NCI-H345 (cell line): Measurements from ENCODE around the gene FCRL6.
A peak's percentile ranks its signal among the peaks of the same experiment; 100 is the strongest.

Source experiments
- DNase-seq: peaks from one replicate; lab custom pipeline; 2025; lab: John Stamatoyannopoulos, UW

Gene FCRL6

GRCh38 chr1:159835862-159836525, 33.8 kb downstream of the FCRL6 start:
- no peak for DNase-seq

- DNase-seq, result no peak
Measured at GRCh38 chr1:159838715-159839114, 36.6 kb downstream of the FCRL6 start.

GRCh38 chr1:159839116-159839849, 37.1 kb downstream of the FCRL6 start:
- DNase-seq, result no peak

GRCh38 chr1:159841749-159842148, 39.6 kb downstream of the FCRL6 start:
- no peak for DNase-seq

GRCh38 chr1:159843459-159843858, 41.3 kb downstream of the FCRL6 start:
- no peak for DNase-seq

GRCh38 chr1:159845751-159846629, 43.8 kb downstream of the FCRL6 start:
- no peak for DNase-seq

- DNase-seq, result no peak
Measured at GRCh38 chr1:159847231-159847630, 45.1 kb downstream of the FCRL6 start.

- no peak for DNase-seq
Measured at GRCh38 chr1:159848326-159848725, 46.2 kb downstream of the FCRL6 start.

GRCh38 chr1:159849626-159850366, 47.6 kb downstream of the FCRL6 start:
- no peak for DNase-seq

GRCh38 chr1:159851407-159851806, 49.2 kb downstream of the FCRL6 start:
- no peak for DNase-seq

- DNase-seq, result no peak
Measured at GRCh38 chr1:159853417-159854115, 51.4 kb downstream of the FCRL6 start.

GRCh38 chr1:159854116-159854692, 52.0 kb downstream of the FCRL6 start:
- peak; percentile 50 for DNase-seq

GRCh38 chr1:159854693-159855192, 52.6 kb downstream of the FCRL6 start:
- peak; percentile 80 for DNase-seq

- no peak for DNase-seq
Measured at GRCh38 chr1:159855709-159856108, 53.5 kb downstream of the FCRL6 start.

- no peak for DNase-seq
Measured at GRCh38 chr1:159856576-159856975, 54.4 kb downstream of the FCRL6 start.

GRCh38 chr1:159857889-159858288, 55.7 kb downstream of the FCRL6 start:
- no peak for DNase-seq

- DNase-seq, result no peak
Measured at GRCh38 chr1:159859767-159860322, 57.7 kb downstream of the FCRL6 start.

GRCh38 chr1:159860456-159860855, 58.3 kb downstream of the FCRL6 start:
- no peak for DNase-seq

GRCh38 chr1:159861218-159861617, 59.1 kb downstream of the FCRL6 start:
- DNase-seq, result no peak

GRCh38 chr1:159862031-159862430, 59.9 kb downstream of the FCRL6 start:
- no peak for DNase-seq
